Measurements from ENCODE around the gene ZNF683. TPM values are rescaled to one million over a fixed set of nuclear protein-coding genes. Genes with fewer than 3 reads are reported as not detected.

The ZNF683 gene
- polyA plus RNA-seq, 1 donor from 2014 or later: not detected

DNA sequence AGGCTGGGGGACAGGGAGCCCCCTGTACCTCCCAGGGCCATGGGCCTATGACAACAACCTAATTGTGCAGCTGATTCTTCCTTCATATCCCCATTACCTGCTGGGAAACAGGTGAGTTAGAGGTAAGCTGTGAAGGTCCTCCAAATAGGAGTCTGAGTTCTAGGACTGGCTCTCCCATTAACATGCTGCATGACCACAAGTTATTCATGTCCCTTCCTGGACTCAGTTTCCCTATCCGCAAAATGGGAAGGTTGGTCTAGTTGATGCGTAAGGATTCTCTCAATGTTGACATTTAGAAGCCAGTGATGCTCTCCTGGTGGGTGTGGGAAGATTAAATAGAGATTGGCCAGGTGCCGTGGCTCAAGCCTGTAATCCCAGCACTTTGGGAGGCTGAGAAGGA is 4.1 kb downstream of the ZNF683 start:
- Histone ChIP-seq H3K4me2 (ENCODE audit: low read length) (no peak overlapping the region), H3K79me2 (replicated peaks; ENCODE audit: insufficient read depth, low read length) (no peaks in the 10 kb centered on the region), H2AFZ (ENCODE audit: low read depth, low read length) (no peak overlapping the region), H3K9me3 (ENCODE audit: low read length) (no peaks in the 10 kb centered on the region), H3K36me3 (ENCODE audit: insufficient read depth, low read length) (no peaks in the 10 kb centered on the region), H4K20me1 (ENCODE audit: insufficient read depth) (no peaks in the 10 kb centered on the region), H3F3A (ENCODE audit: insufficient read depth, low read length, poor library complexity, severe bottlenecking) (no peaks in the 10 kb centered on the region), H3K4me3 (ENCODE audit: low read length) (no peak overlapping the region), H3K9ac (ENCODE audit: low read length) (no peak overlapping the region), H3K27ac (ENCODE audit: low read length) (no peak overlapping the region), H3K9me2 (ENCODE audit: insufficient read depth, low read length) (no peaks in the 10 kb centered on the region), H3K27me3 (ENCODE audit: insufficient read depth, low read depth, low read length) (no peaks in the 10 kb centered on the region)
- TF ChIP-seq MXI1 (conservative IDR thresholded peaks at IDR 0.05; ENCODE audit: poor library complexity, severe bottlenecking) (no peak), EP300 (conservative IDR thresholded peaks at IDR 0.05; ENCODE audit: poor library complexity, severe bottlenecking) (no peak), RAD21 (conservative IDR thresholded peaks at IDR 0.05) (no peak), POLR2AphosphoS5 (IDR thresholded peaks at IDR 0.05) (no peak)
- TF ChIP-seq, protein P1, sequence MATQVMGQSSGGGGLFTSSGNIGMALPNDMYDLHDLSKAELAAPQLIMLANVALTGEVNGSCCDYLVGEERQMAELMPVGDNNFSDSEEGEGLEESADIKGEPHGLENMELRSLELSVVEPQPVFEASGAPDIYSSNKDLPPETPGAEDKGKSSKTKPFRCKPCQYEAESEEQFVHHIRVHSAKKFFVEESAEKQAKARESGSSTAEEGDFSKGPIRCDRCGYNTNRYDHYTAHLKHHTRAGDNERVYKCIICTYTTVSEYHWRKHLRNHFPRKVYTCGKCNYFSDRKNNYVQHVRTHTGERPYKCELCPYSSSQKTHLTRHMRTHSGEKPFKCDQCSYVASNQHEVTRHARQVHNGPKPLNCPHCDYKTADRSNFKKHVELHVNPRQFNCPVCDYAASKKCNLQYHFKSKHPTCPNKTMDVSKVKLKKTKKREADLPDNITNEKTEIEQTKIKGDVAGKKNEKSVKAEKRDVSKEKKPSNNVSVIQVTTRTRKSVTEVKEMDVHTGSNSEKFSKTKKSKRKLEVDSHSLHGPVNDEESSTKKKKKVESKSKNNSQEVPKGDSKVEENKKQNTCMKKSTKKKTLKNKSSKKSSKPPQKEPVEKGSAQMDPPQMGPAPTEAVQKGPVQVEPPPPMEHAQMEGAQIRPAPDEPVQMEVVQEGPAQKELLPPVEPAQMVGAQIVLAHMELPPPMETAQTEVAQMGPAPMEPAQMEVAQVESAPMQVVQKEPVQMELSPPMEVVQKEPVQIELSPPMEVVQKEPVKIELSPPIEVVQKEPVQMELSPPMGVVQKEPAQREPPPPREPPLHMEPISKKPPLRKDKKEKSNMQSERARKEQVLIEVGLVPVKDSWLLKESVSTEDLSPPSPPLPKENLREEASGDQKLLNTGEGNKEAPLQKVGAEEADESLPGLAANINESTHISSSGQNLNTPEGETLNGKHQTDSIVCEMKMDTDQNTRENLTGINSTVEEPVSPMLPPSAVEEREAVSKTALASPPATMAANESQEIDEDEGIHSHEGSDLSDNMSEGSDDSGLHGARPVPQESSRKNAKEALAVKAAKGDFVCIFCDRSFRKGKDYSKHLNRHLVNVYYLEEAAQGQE (IDR thresholded peaks at IDR 0.05; ENCODE audit: borderline replicate concordance): no peak

DNA sequence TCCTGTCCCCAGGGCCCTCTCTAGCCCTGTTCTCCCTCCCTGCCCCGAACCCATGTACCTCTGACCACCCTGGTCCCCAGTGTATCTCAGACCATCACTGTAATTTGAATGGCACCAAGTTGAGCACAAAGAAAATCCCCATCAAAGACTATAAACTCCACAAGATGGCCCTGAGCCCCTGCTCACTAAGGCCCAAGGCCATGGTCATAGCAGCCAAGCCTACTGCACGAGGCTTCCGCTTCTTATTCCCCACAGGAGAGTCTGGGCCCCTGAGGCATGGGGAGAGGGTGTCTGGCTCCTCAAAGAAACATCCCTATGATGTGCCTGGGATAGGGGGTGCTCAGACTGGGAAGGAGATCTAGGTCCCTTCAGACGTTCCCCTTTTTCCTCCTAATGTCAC is 4.5 kb downstream of the ZNF683 start:
- Histone ChIP-seq H3F3A (ENCODE audit: insufficient read depth, low read length, poor library complexity, severe bottlenecking) (no peaks in the 10 kb centered on the region), H2AFZ (ENCODE audit: low read depth, low read length) (no peak overlapping the region), H3K4me2 (ENCODE audit: low read length) (no peak overlapping the region), H3K9ac (ENCODE audit: low read length) (no peak overlapping the region), H3K27me3 (ENCODE audit: insufficient read depth, low read depth, low read length) (no peaks in the 10 kb centered on the region), H3K36me3 (ENCODE audit: insufficient read depth, low read length) (no peaks in the 10 kb centered on the region), H4K20me1 (ENCODE audit: insufficient read depth) (no peaks in the 10 kb centered on the region), H3K4me3 (ENCODE audit: low read length) (no peak overlapping the region), H3K9me3 (ENCODE audit: low read length) (no peaks in the 10 kb centered on the region), H3K9me2 (ENCODE audit: insufficient read depth, low read length) (no peaks in the 10 kb centered on the region), H3K79me2 (replicated peaks; ENCODE audit: insufficient read depth, low read length) (no peaks in the 10 kb centered on the region), H3K27ac (ENCODE audit: low read length) (no peak overlapping the region)
- no peak for TF ChIP-seq TAF1 (IDR thresholded peaks at IDR 0.05; ENCODE audit: low read depth)
- no peak for TF ChIP-seq EZH2 (IDR thresholded peaks at IDR 0.05; ENCODE audit: borderline replicate concordance, insufficient read depth, low read length, poor library complexity, severe bottlenecking)
- no peak for TF ChIP-seq RAD21 (conservative IDR thresholded peaks at IDR 0.05)
- no peak for TF ChIP-seq POLR2AphosphoS5 (IDR thresholded peaks at IDR 0.05)
- TF ChIP-seq, protein P2, sequence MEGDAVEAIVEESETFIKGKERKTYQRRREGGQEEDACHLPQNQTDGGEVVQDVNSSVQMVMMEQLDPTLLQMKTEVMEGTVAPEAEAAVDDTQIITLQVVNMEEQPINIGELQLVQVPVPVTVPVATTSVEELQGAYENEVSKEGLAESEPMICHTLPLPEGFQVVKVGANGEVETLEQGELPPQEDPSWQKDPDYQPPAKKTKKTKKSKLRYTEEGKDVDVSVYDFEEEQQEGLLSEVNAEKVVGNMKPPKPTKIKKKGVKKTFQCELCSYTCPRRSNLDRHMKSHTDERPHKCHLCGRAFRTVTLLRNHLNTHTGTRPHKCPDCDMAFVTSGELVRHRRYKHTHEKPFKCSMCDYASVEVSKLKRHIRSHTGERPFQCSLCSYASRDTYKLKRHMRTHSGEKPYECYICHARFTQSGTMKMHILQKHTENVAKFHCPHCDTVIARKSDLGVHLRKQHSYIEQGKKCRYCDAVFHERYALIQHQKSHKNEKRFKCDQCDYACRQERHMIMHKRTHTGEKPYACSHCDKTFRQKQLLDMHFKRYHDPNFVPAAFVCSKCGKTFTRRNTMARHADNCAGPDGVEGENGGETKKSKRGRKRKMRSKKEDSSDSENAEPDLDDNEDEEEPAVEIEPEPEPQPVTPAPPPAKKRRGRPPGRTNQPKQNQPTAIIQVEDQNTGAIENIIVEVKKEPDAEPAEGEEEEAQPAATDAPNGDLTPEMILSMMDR (IDR thresholded peaks at IDR 0.05; ENCODE audit: poor library complexity, severe bottlenecking): no peak
- TF ChIP-seq SMC3 (conservative IDR thresholded peaks at IDR 0.05; ENCODE audit: poor library complexity): no peak
- no peak for TF ChIP-seq MXI1 (conservative IDR thresholded peaks at IDR 0.05; ENCODE audit: poor library complexity, severe bottlenecking)
- TF ChIP-seq, protein P1 (IDR thresholded peaks at IDR 0.05; ENCODE audit: borderline replicate concordance): no peak
- TF ChIP-seq EP300 (conservative IDR thresholded peaks at IDR 0.05; ENCODE audit: poor library complexity, severe bottlenecking): no peak

Measured in neural cell (in vitro differentiated cells).